ENCODE results near the gene TAF4.
"Not testable (repeated sequence)": the region's sequence is repeated elsewhere in the genome, so short reads cannot be mapped to it uniquely, and the experiment has no call there.

TAF4 gene, protein sequence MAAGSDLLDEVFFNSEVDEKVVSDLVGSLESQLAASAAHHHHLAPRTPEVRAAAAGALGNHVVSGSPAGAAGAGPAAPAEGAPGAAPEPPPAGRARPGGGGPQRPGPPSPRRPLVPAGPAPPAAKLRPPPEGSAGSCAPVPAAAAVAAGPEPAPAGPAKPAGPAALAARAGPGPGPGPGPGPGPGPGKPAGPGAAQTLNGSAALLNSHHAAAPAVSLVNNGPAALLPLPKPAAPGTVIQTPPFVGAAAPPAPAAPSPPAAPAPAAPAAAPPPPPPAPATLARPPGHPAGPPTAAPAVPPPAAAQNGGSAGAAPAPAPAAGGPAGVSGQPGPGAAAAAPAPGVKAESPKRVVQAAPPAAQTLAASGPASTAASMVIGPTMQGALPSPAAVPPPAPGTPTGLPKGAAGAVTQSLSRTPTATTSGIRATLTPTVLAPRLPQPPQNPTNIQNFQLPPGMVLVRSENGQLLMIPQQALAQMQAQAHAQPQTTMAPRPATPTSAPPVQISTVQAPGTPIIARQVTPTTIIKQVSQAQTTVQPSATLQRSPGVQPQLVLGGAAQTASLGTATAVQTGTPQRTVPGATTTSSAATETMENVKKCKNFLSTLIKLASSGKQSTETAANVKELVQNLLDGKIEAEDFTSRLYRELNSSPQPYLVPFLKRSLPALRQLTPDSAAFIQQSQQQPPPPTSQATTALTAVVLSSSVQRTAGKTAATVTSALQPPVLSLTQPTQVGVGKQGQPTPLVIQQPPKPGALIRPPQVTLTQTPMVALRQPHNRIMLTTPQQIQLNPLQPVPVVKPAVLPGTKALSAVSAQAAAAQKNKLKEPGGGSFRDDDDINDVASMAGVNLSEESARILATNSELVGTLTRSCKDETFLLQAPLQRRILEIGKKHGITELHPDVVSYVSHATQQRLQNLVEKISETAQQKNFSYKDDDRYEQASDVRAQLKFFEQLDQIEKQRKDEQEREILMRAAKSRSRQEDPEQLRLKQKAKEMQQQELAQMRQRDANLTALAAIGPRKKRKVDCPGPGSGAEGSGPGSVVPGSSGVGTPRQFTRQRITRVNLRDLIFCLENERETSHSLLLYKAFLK

DNA sequence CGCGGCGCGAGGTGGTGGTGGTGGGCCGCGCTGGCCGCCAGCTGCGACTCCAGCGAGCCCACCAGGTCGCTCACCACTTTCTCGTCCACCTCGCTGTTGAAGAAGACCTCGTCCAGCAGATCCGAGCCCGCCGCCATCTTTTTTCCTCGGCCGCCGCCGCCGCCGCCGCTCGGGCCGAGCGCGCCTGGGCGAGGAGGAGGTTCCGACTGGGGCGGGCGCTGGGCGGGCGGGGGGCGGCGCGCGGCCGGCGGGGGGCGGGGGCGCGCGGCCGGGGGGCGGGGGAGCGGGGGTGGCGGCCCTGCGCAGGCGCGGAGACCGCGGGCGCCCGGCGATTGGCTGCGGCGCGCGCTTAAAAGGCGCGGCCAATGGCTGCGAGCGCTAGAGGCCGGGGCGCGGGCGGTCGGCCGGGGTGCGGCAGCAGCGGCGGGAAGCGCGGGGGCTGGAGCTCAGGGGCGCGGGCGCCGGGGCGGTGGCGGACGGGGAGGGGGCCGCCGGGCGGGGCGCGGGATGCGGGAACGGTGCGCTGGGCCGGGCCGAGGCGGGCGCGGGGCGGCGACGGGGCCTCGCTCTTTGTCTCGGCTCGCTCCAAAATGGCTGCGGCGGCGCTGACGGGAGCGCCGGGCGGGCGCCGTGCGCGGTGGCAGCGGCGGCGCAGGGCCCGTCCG is at the start of gene TAF4:
TAF4 (minus strand) TSS at position 208 of the 665 bp plus-strand sequence; CDS start at position 137, 71 bp downstream.
- no peak for DNase-seq

DNA sequence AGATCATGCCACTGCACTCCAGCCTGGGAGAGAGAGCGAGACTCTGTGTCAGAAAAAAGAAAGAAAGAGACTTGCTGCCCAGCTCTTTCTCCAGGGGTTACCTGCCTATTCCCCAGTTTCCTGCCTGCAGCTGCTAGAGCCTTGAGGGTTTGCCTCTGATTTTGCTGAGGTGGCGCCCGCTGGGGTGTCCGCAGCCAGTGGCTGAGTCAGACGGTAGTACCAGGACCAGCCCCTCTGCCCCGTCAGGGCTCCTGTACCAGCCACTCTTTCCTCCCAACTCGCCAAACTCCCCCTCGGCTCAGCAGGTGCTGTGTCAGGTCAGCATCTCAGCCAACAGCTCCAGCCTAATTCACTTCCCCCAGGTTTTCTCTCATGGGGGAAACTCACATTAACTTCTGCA is 49.2 kb upstream of the TAF4 start:
- no peak for DNase-seq

DNA sequence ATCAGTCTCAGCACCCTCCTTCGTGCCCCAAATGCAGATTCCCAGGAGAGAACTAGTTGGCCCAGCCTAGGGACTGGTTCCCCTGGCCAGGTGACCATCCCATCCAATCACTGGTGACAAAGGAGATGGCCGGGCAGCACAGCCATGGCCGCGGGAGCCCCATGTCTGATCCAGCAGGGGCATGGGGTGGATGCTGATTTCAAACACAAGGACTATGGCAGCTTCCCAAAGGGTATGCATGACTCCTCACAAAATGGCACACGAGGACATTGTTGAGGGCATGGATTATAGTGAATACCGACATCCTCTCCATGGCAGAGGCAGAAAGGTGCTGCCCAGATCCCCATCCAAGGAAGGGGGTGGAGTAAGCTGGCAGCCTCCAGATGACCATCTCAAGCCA is 46.7 kb upstream of the TAF4 start:
- DNase-seq, result no peak

DNA sequence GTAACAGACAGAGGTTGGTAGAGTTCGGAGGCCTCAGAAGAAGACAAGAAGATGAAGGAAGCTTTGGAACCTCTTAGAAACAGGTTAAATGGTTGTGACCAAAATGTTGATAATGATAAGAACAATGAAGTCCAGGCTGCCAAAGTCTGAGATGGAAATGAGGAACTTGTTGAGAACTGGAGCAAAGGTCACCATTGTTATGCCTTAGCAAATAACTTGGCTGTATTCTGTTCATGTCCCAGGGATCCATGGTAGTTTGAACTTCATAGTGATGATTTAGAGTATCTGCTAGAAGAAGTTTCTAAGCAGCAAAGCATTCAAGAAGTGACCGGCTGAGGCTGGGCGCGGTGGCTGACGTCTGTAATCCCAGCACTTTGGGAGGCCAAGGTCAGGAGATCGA is 45.5 kb upstream of the TAF4 start:
- no peak for DNase-seq

GRCh38 chr20:62105592-62105991 is 39.9 kb upstream of the TAF4 start:
- DNase-seq, result no peak

- no peak for DNase-seq
Observed at GRCh38 chr20:62104791-62105345, 39.2 kb upstream of the TAF4 start.

- DNase-seq, result no peak
Observed at GRCh38 chr20:62104234-62104789, 38.6 kb upstream of the TAF4 start.

- DNase-seq, result no peak
Observed at GRCh38 chr20:62103508-62104233, 38.0 kb upstream of the TAF4 start.

- DNase-seq, result no peak
Observed at GRCh38 chr20:62101078-62101477, 35.4 kb upstream of the TAF4 start.

DNA sequence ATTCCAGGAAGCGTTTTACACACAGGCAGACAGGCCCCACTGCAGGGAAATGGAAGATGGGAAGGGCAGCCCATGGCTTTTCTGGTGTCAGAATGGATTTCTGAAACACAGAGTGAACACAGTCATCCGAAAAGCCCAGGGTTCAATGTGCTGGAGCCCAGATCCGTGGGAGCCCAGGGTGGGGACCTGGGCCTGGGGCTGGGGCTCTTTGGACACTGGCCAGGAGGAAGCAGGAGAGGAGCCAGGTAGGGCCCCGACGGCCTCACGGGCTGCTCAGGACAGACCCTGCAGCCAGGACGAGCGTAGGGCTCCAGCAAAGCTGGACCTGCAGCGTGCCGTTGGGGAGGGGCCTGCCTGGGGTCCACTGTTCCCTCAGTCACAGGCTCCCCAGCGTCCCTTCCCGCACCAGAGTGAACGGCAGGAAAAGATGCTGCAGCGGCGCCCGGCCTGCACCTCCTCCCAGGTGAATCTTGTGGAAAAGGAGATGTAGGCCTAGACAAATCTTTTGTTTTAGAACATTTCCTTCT is 32.3 kb upstream of the TAF4 start:
- no peak for DNase-seq

GRCh38 chr20:62096421-62097380 is 31.0 kb upstream of the TAF4 start:
- DNase-seq, result no peak

DNA sequence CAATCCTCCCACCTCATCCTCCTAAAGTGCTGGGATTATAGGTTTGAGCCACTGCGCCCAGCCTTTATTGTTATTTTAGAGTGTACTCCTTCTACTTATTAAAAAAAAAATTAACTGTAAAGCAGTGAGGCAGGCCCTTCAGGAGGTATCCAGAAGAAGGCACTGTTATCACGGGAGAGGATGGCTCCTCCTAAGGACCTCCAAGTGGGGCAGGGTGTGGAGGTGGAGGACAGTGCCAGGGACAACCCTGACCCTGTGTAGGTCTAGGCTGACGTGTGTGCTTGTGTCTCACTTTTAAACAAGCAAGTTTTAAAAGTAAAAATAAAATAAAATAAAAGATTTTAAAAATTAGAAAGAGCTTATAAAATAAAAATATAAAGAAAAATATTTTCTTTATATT is 23.7 kb upstream of the TAF4 start:
- no peak for DNase-seq

GRCh38 chr20:62088258-62089127 is 22.8 kb upstream of the TAF4 start:
- DNase-seq, result no peak

GRCh38 chr20:62087632-62088031 is 22.0 kb upstream of the TAF4 start:
- no peak for DNase-seq

DNA sequence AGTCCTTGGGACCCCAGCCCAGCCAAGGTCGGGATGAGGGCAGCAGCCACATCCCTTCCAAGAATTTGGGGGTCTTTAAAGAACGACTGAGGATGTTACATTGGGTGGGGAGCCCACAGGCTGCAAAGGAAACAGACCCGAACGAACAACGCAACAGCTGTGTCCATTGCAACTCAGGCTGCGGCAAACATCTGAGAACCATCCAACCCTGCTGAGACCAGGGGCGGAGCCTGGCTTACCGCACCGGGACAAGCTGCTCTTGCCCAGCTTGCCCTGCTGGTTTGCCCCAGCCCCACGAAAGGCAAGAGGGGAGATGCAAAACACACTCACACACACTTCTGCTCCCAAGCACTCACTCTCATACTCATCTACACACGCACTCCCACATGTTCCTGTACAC is 21.5 kb upstream of the TAF4 start:
- no peak for DNase-seq

GRCh38 chr20:62085206-62085605 is 19.5 kb upstream of the TAF4 start:
- no peak for DNase-seq

DNA sequence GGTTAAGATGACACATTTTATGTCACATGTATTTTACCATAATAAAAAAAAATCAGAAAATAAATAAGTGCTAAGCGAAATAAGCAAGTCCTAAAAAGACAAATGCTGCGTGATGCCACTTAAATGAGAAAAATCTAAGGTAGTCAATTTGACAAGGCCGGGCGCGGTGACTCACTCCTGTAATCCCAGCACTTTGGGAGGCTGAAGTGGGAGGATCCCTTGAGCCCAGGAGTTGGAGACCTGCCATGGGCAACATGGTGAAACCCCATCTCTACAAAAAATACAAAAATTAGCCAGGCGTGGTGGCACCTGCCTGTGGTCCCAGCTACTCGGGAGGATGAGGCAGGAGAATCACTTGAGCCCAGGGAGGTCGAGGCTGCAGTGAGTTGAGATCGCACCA is 18.5 kb upstream of the TAF4 start:
- DNase-seq, result not testable (repeated sequence)

DNA sequence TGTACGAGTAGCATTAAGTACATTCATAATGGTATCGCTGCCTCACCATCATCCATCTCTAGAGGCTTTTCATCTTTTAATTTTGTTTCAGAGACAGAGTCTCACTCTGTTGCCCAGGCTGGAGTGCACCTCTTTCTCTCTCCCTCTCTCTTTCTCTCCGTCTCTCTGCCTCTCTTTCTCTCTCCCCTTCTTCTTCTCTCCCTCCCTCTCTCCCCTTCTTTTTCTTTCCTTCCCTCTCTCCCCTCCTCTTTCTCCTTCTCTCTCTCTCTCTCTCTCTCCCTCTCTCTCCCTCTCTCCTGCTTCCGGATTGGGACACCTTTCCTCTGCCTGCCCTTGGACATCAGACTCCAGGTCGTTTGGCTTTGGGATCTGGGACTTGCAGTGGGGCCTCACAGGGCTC is 17.6 kb upstream of the TAF4 start:
- no peak for DNase-seq
